ENCODE results near the gene ANXA3.

DNA sequence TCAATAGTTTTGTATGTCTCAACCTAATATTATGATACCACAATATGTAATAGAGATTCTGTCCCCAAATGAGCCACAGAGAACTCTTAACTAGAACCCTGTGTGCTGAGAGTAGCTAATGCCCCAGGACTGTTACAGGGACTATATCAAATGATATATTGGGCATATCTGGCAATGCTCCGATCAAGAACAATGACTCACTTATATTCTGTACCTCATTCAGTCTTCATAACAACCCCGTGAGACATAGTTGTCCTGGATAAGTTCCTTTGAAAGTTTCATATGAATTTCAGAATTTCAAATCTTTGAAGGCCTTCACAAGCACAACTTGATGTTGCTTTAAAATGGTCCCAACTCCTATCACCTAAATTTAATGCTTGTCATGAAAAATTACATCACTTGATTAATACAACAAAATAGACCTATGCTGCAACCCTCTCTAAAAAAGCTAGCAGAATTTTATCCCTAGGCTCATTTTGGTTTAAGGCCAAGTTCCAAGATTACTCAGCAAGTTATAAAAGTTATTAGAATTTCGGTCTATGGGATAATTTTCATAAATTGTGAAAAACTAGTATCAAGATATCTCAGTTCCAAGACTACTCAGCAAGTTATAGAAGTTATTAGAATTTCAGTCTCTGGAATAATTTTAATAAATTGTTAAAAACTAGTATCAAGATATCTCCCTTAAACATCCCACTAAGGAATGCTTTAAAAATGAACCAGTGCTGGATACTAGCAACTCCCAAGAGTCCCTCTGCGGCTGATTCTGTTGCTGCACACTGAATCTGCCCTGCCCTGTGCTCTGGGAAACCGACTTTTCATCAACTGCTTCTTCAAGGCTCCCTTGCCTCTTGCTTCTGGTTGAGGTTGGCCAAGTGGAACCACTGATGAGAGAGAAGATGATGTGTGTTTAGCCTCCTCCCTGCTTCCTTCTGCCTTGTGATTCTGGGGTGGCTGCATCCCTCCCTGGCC, 6.0 kb upstream of the ANXA3 start:
- TF ChIP-seq EZH2phosphoT487 (IDR thresholded peaks at IDR 0.05) (no peak), EZH2 (IDR thresholded peaks at IDR 0.05) (no peak)
- TF ChIP-seq, protein P1, sequence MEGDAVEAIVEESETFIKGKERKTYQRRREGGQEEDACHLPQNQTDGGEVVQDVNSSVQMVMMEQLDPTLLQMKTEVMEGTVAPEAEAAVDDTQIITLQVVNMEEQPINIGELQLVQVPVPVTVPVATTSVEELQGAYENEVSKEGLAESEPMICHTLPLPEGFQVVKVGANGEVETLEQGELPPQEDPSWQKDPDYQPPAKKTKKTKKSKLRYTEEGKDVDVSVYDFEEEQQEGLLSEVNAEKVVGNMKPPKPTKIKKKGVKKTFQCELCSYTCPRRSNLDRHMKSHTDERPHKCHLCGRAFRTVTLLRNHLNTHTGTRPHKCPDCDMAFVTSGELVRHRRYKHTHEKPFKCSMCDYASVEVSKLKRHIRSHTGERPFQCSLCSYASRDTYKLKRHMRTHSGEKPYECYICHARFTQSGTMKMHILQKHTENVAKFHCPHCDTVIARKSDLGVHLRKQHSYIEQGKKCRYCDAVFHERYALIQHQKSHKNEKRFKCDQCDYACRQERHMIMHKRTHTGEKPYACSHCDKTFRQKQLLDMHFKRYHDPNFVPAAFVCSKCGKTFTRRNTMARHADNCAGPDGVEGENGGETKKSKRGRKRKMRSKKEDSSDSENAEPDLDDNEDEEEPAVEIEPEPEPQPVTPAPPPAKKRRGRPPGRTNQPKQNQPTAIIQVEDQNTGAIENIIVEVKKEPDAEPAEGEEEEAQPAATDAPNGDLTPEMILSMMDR (IDR thresholded peaks at IDR 0.05): no peak
